HFFc6 (cell line): Measurements from ENCODE around the gene TCP1. TPM values are rescaled to one million over a fixed set of nuclear protein-coding genes. Genes with fewer than 3 reads are reported as not detected.

Source experiments
- DNase-seq: peaks from one replicate; pipeline ENCODE4 v3.0.0-alpha.2; 2018
- H3K27ac Mint-ChIP-seq: 2 replicates; pipeline ENCODE4 v1.8.0; 2020; ENCODE audit warnings: mild to moderate bottlenecking, mixed read lengths
- H3K27me3 Mint-ChIP-seq: 2 replicates; pipeline ENCODE4 v1.8.0; 2021; ENCODE audit warnings: mild to moderate bottlenecking, moderate library complexity, mixed read lengths; ENCODE audit not compliant: insufficient read depth
- H3K36me3 Mint-ChIP-seq: 2 replicates; pipeline ENCODE4 v1.8.0; 2021; ENCODE audit warnings: low read depth, mixed read lengths
- H3K4me1 Mint-ChIP-seq: 2 replicates; pipeline ENCODE4 v1.8.0; 2020; ENCODE audit warnings: low read depth, mixed read lengths
- H3K4me3 Mint-ChIP-seq: 2 replicates; pipeline ENCODE4 v1.8.0; 2020; ENCODE audit warnings: mild to moderate bottlenecking, moderate library complexity, mixed read lengths
- H3K9me3 Mint-ChIP-seq: 2 replicates; pipeline ENCODE4 v1.8.0; 2020; ENCODE audit warnings: mild to moderate bottlenecking, mixed read lengths
- CTCF ChIP-seq: fragments of 200-600 bp; sonication (generic); IDR thresholded peaks from 2 replicates; pipeline ENCODE4 v1.5.0; 2021; ENCODE audit warnings: antibody characterized with exemption, mild to moderate bottlenecking
- total RNA-seq, 6 experiments: library from RNA; stranded (reverse); fragmentation: NEBNext Ultra II Directional; extraction: Animal tissue kit (Norgen Biotek cat#: 25700); gene quantifications; 2 replicates in 1 of 6; 3 replicates in 5 of 6; pipeline ENCODE4 v1.2.3, GENCODE V29; 2021

TCP1 gene
- total RNA-seq, 6 experiments from 2014 or later: 212 to 270 (median 225) TPM

- peaks cover 54% of the 10 kb centered on the region for H3K4me1 Mint-ChIP-seq
- peak; percentile 54 for TF ChIP-seq CTCF
- peak; percentile 94 for DNase-seq
- no peaks in the 10 kb centered on the region for H3K9me3 Mint-ChIP-seq
- H3K4me3 Mint-ChIP-seq: peak overlapping the region; percentile 27; the same call in 1 of the 2 replicates
- no peaks in the 10 kb centered on the region for H3K36me3 Mint-ChIP-seq
- peak overlapping the region; percentile 73 for H3K27ac Mint-ChIP-seq
- peaks cover 4% of the 10 kb centered on the region for H3K27me3 Mint-ChIP-seq
Measured at GRCh38 chr6:159833556-159833955, 44.2 kb upstream of the TCP1 start.

- Mint-ChIP-seq H3K36me3 (no peaks in the 10 kb centered on the region), H3K27ac (no peak overlapping the region; the same call in 1 of the 2 replicates), H3K4me3 (no peak overlapping the region), H3K27me3 (peaks cover 4% of the 10 kb centered on the region), H3K4me1 (peaks cover 54% of the 10 kb centered on the region), H3K9me3 (no peaks in the 10 kb centered on the region)
- no peak for TF ChIP-seq CTCF
- peak; percentile 25 for DNase-seq
Measured at GRCh38 chr6:159832946-159833345, 43.5 kb upstream of the TCP1 start.

- Mint-ChIP-seq H3K4me1 (peaks cover 55% of the 10 kb centered on the region), H3K4me3 (no peak overlapping the region), H3K27ac (no peak overlapping the region), H3K27me3 (no peaks in the 10 kb centered on the region; the same call in none of the 2 replicates), H3K36me3 (no peaks in the 10 kb centered on the region), H3K9me3 (no peaks in the 10 kb centered on the region)
- DNase-seq: no peak
- no peak for TF ChIP-seq CTCF
Measured at GRCh38 chr6:159831373-159831679, 41.9 kb upstream of the TCP1 start.

- Mint-ChIP-seq H3K4me1 (peaks cover 55% of the 10 kb centered on the region), H3K4me3 (no peak overlapping the region), H3K27me3 (no peaks in the 10 kb centered on the region; the same call in none of the 2 replicates), H3K9me3 (no peaks in the 10 kb centered on the region), H3K27ac (no peak overlapping the region; the same call in 1 of the 2 replicates), H3K36me3 (no peaks in the 10 kb centered on the region)
- DNase-seq: no peak
- no peak for TF ChIP-seq CTCF
Measured at GRCh38 chr6:159830501-159831372, 41.3 kb upstream of the TCP1 start.

GRCh38 chr6:159829526-159829925 is 40.1 kb upstream of the TCP1 start:
- Mint-ChIP-seq H3K4me1 (peaks cover 55% of the 10 kb centered on the region), H3K27me3 (no peaks in the 10 kb centered on the region; the same call in none of the 2 replicates), H3K9me3 (no peaks in the 10 kb centered on the region), H3K27ac (peak overlapping the region; percentile 49), H3K36me3 (no peaks in the 10 kb centered on the region), H3K4me3 (no peak overlapping the region)
- peak; percentile 27 for DNase-seq
- no peak for TF ChIP-seq CTCF
